H1 (cell line): Measurements from ENCODE around the gene SPCS3. TPM values are rescaled to one million over a fixed set of nuclear protein-coding genes. Genes with fewer than 3 reads are reported as not detected.
A peak's percentile ranks its signal among the peaks of the same experiment; 100 is the strongest.

Experiments used
- CTCF ChIA-PET: fragments of 300-600 bp; sonication (Branson Sonifier 250); formaldehyde crosslinking; loops from one replicate; lab custom pipeline; 2021; ENCODE audit not compliant: partially characterized antibody; lab: Charles Lee
- POLR2A ChIA-PET: fragments of 300-600 bp; sonication (Branson Sonifier 250); formaldehyde crosslinking; loops from one replicate; lab custom pipeline; 2021; ENCODE audit warnings: inconsistent platforms; ENCODE audit not compliant: partially characterized antibody; lab: Charles Lee
- DNase-seq, 2 experiments: peaks; one replicate each; pipeline versions ENCODE4 v3.0.0 to v3.0.0-alpha.2; 2010 to 2022; ENCODE audit warnings: low spot score in 2 of 2, low read depth in 1 of 2, mixed read lengths in 1 of 2
- FAIRE-seq: peaks from 2 replicates; lab custom pipeline; 2011; peaks lifted over from hg19 to GRCh38; lab: Jason Lieb, UNC
- H2AFZ ChIP-seq: 2 replicates; pipeline ENCODE4 v1.8.1; 2012; ENCODE audit warnings: low read length, inconsistent platforms
- H2AK5ac ChIP-seq: 2 replicates; pipeline ENCODE4 v1.6.1; 2013; ENCODE audit warnings: low read depth, low read length
- H2BK120ac ChIP-seq: replicated peaks from 2 replicates; pipeline ENCODE3; 2013; ENCODE audit warnings: low read depth, low read length, inconsistent platforms
- H2BK12ac ChIP-seq: 2 replicates; pipeline ENCODE4 v1.6.1; 2013; ENCODE audit warnings: low read depth, low read length
- H2BK15ac ChIP-seq: 2 replicates; pipeline ENCODE4 v1.6.1; 2013; ENCODE audit warnings: low read length
- H2BK20ac ChIP-seq: 2 replicates; pipeline ENCODE4 v1.6.1; 2013; ENCODE audit warnings: low read length
- H2BK5ac ChIP-seq: 2 replicates; pipeline ENCODE4 v1.6.1; 2013; ENCODE audit warnings: low read depth, low read length
- H3K14ac ChIP-seq: 2 replicates; pipeline ENCODE4 v1.6.1; 2013; ENCODE audit warnings: inconsistent platforms; ENCODE audit not compliant: insufficient read length
- H3K18ac ChIP-seq: 2 replicates; pipeline ENCODE4 v1.6.1; 2013; ENCODE audit warnings: low read length; ENCODE audit errors: extremely low read depth
- H3K23ac ChIP-seq: 2 replicates; pipeline ENCODE4 v1.6.1; 2013; ENCODE audit warnings: inconsistent platforms; ENCODE audit not compliant: insufficient read length
- H3K23me2 ChIP-seq: 2 replicates; pipeline ENCODE4 v1.6.1; 2013; ENCODE audit warnings: low read depth, low read length
- H3K27ac ChIP-seq: 2 replicates; pipeline ENCODE4 v1.6.1; 2011; ENCODE audit warnings: low read depth, low read length, inconsistent platforms
- H3K27me3 ChIP-seq, 4 experiments: replicated peaks in 1 of 4; 1 replicate in 1 of 4; 2 replicates in 3 of 4; pipeline versions ENCODE4 v1.6.1 to v1.8.1; 2011 to 2013; ENCODE audit warnings: low read length in 3 of 4, mild to moderate bottlenecking in 3 of 4, inconsistent platforms in 2 of 4, mixed read lengths in 2 of 4, moderate library complexity in 1 of 4; ENCODE audit not compliant: control insufficient read depth in 3 of 4, insufficient read depth in 3 of 4; ENCODE audit errors: extremely low read depth in 1 of 4
- H3K36me3 ChIP-seq, 4 experiments: 2 replicates each; pipeline versions ENCODE4 v1.6.1 to v1.8.1; 2011 to 2013; ENCODE audit warnings: mild to moderate bottlenecking in 4 of 4, low read length in 3 of 4, moderate library complexity in 2 of 4, control low read depth in 1 of 4, inconsistent platforms in 1 of 4; ENCODE audit not compliant: insufficient read depth in 4 of 4, control insufficient read depth in 2 of 4
- H3K4ac ChIP-seq: replicated peaks from 2 replicates; pipeline ENCODE3; 2013; ENCODE audit warnings: low read length, low read depth, mixed read lengths, inconsistent platforms; ENCODE audit not compliant: insufficient read length
- H3K4me1 ChIP-seq, 4 experiments: replicated peaks in 1 of 4; 1 replicate in 1 of 4; 2 replicates in 3 of 4; pipeline versions ENCODE4 v1.6.1 to v1.8.1; 2011 to 2013; ENCODE audit warnings: low read length in 3 of 4, inconsistent platforms in 2 of 4, mixed read lengths in 1 of 4; ENCODE audit not compliant: insufficient read depth in 4 of 4, control insufficient read depth in 3 of 4
- H3K4me2 ChIP-seq, 2 experiments: 2 replicates each; pipeline versions ENCODE4 v1.6.1 to v1.8.1; 2011 to 2013; ENCODE audit warnings: low read depth in 2 of 2, low read length in 2 of 2, control low read depth in 1 of 2, inconsistent platforms in 1 of 2, mild to moderate bottlenecking in 1 of 2; ENCODE audit not compliant: insufficient read depth in 1 of 2
- H3K4me3 ChIP-seq, 4 experiments: fragments of 200-600, 300-600 bp in 1 of 4; sonication (generic), shearing (Covaris generic), sonication (Bioruptor Twin) in 1 of 4; 2 replicates each; pipeline versions ENCODE4 v1.5.1 to v1.8.1; 2011 to 2016; ENCODE audit warnings: low read length in 4 of 4, low read depth in 3 of 4, control low read depth in 2 of 4, inconsistent platforms in 2 of 4, mild to moderate bottlenecking in 2 of 4, mixed read lengths in 1 of 4, moderate library complexity in 1 of 4; ENCODE audit not compliant: insufficient read depth in 2 of 4; ENCODE audit errors: extremely low read depth in 1 of 4
- H3K56ac ChIP-seq: replicated peaks from 2 replicates; pipeline ENCODE3; 2013; ENCODE audit warnings: low read depth, mild to moderate bottlenecking, mixed read lengths, low read length, inconsistent platforms; ENCODE audit not compliant: insufficient read length
- H3K79me1 ChIP-seq: 2 replicates; pipeline ENCODE4 v1.6.1; 2013; ENCODE audit warnings: low read depth, low read length, control low read depth
- H3K79me2 ChIP-seq, 2 experiments: 2 replicates each; pipeline versions ENCODE4 v1.6.1 to v1.8.1; 2012 to 2013; ENCODE audit warnings: low read length in 2 of 2, mild to moderate bottlenecking in 2 of 2, inconsistent platforms in 1 of 2; ENCODE audit not compliant: insufficient read depth in 2 of 2, control insufficient read depth in 1 of 2
- H3K9ac ChIP-seq, 4 experiments: replicated peaks in 1 of 4; 1 replicate in 1 of 4; 2 replicates in 3 of 4; pipeline versions ENCODE4 v1.6.1 to v1.8.1; 2011 to 2013; ENCODE audit warnings: low read depth in 3 of 4, low read length in 3 of 4, control low read depth in 2 of 4, mild to moderate bottlenecking in 2 of 4, moderate library complexity in 2 of 4, inconsistent platforms in 1 of 4; ENCODE audit errors: extremely low read depth in 1 of 4
- H3K9me3 ChIP-seq, 2 experiments: 2 replicates each; pipeline versions ENCODE4 v1.6.1 to v1.8.1; 2012 to 2013; ENCODE audit warnings: mild to moderate bottlenecking in 2 of 2, moderate library complexity in 2 of 2, control low read depth in 1 of 2, inconsistent platforms in 1 of 2, low read depth in 1 of 2, low read length in 1 of 2, mixed read lengths in 1 of 2; ENCODE audit not compliant: insufficient read depth in 2 of 2
- H4K20me1 ChIP-seq, 2 experiments: replicated peaks in 1 of 2; 2 replicates each; pipeline versions ENCODE3 to v1.8.1; 2011 to 2013; ENCODE audit warnings: inconsistent platforms in 2 of 2, low read length in 2 of 2, mild to moderate bottlenecking in 1 of 2; ENCODE audit not compliant: insufficient read depth in 2 of 2, control insufficient read depth in 1 of 2
- H4K5ac ChIP-seq: 2 replicates; pipeline ENCODE4 v1.6.1; 2013; ENCODE audit warnings: low read length, low read depth, mixed read lengths, inconsistent platforms; ENCODE audit not compliant: insufficient read length
- H4K8ac ChIP-seq: 2 replicates; pipeline ENCODE4 v1.8.0; 2013; ENCODE audit warnings: mild to moderate bottlenecking, moderate library complexity, low read length, inconsistent platforms; ENCODE audit not compliant: insufficient read depth; ENCODE audit errors: extremely low read depth
- H4K91ac ChIP-seq: replicated peaks from 2 replicates; pipeline ENCODE3; 2013; ENCODE audit warnings: low read length, mixed read lengths, inconsistent platforms; ENCODE audit not compliant: insufficient read length
- CTCF ChIP-seq, 3 experiments: IDR thresholded peaks; 1 replicate in 2 of 3; 2 replicates in 1 of 3; pipeline versions ENCODE4 v1.5.1 to v1.6.1; 2011; ENCODE audit warnings: low read length in 3 of 3, mild to moderate bottlenecking in 3 of 3, inconsistent platforms in 2 of 3, low read depth in 1 of 3, moderate library complexity in 1 of 3; ENCODE audit not compliant: insufficient read depth in 1 of 3; ENCODE audit errors: control extremely low read depth in 1 of 3
- EZH2 ChIP-seq: fragments of 200-600 bp; sonication (generic); IDR thresholded peaks from 2 replicates; pipeline ENCODE4 v1.7.1; 2012; ENCODE audit warnings: low read depth, mild to moderate bottlenecking, moderate library complexity, low read length, inconsistent platforms; ENCODE audit not compliant: severe bottlenecking
- HDAC2 ChIP-seq, 2 experiments: fragments of 300-600 bp in 1 of 2; sonication (generic) in 1 of 2; IDR thresholded peaks; 2 replicates each; pipeline ENCODE4 v1.6.1; 2011 to 2012; ENCODE audit warnings: low read depth in 2 of 2, low read length in 2 of 2, mild to moderate bottlenecking in 2 of 2, moderate library complexity in 2 of 2, borderline replicate concordance in 1 of 2, inconsistent platforms in 1 of 2
- RAD21 ChIP-seq, 2 experiments: IDR thresholded peaks in 1 of 2; conservative IDR thresholded peaks in 1 of 2; 2 replicates each; pipeline ENCODE4 v1.6.1; 2011; ENCODE audit warnings: low read depth in 2 of 2, low read length in 2 of 2, improper control_type of control experiment in 1 of 2, inconsistent platforms in 1 of 2, mild to moderate bottlenecking in 1 of 2, moderate library complexity in 1 of 2
- polyA plus RNA-seq, 7 experiments: library from polyadenylated mRNA; depleted of rRNA in 3 of 7; stranded (reverse) in 5 of 7; unstranded in 2 of 7; fragments of >200 nt in 5 of 7; fragments of 200-250 nt in 2 of 7; gene quantifications; 1 replicate in 5 of 7; 2 replicates in 1 of 7; 4 replicates in 1 of 7; pipeline versions ENCODE4 v1.2.1 to v1.2.3, GENCODE V29; 2011 to 2013; ENCODE audit warnings: missing spikeins in 2 of 7, mixed read lengths in 2 of 7
- total RNA-seq: library from RNA; stranded (reverse); fragmentation: NEBNext Ultra II Directional; extraction: Animal tissue kit (Norgen Biotek cat#: 25700); gene quantifications from 2 replicates; pipeline ENCODE4 v1.2.1, GENCODE V29; 2021

The SPCS3 gene
- total and polyA plus RNA-seq, 2 of the 8 experiments (the other 6 are each of a cell fraction or from before 2014, with no cell fraction given), result 18.4 to 117 TPM

- H3K9ac ChIP-seq, result no peak overlapping the region
- H2BK5ac ChIP-seq, result no peak overlapping the region
- no peak overlapping the region for H3K23ac ChIP-seq
- FAIRE-seq, result peak; percentile 19
- no peak overlapping the region for H2AFZ ChIP-seq
- no peak overlapping the region for H3K4ac ChIP-seq
- no peak overlapping the region for H4K91ac ChIP-seq
- H3K56ac ChIP-seq, result no peak overlapping the region
- no peaks in the 10 kb centered on the region for H3K79me1 ChIP-seq
- no peak overlapping the region for H4K5ac ChIP-seq
- no peak overlapping the region for H2BK15ac ChIP-seq
- H3K23me2 ChIP-seq, result no peaks in the 10 kb centered on the region
- H3K9me3 ChIP-seq, result no peaks in the 10 kb centered on the region
- no peak overlapping the region for H3K4me3 ChIP-seq
- H3K27me3 ChIP-seq, result peaks cover 0 to 1% (median 0%) of the 10 kb centered on the region in 4 experiments; a peak in 1 of 7 replicates
- H2AK5ac ChIP-seq, result no peak overlapping the region
- no peak overlapping the region for H2BK20ac ChIP-seq
- H3K4me2 ChIP-seq, result no peak overlapping the region
- DNase-seq, result no peak
- no peak overlapping the region for H3K18ac ChIP-seq
- no peak overlapping the region for H3K27ac ChIP-seq
- H3K36me3 ChIP-seq, result no peaks in the 10 kb centered on the region
- ChIA-PET CTCF (interaction anchor here (0.8 to 4.5 kb wide), 17 partner anchors 10 to 670 kb away, joined by 3 to 28 read pairs (median 3); no protein-coding TSS in a partner anchor), POLR2A (no interaction called here)
- no peak overlapping the region for H4K8ac ChIP-seq
- H3K79me2 ChIP-seq, result no peaks in the 10 kb centered on the region
- H4K20me1 ChIP-seq, result no peaks in the 10 kb centered on the region
- no peaks in the 10 kb centered on the region for H3K4me1 ChIP-seq
- no peak for TF ChIP-seq HDAC2 (IDR thresholded peaks at IDR 0.05; ENCODE audit: borderline replicate concordance in 1 of 2, low read depth in 2 of 2, low read length in 2 of 2)
- TF ChIP-seq RAD21 (IDR thresholded peaks at IDR 0.05 in 1 of 2, conservative IDR thresholded peaks at IDR 0.05 in 1 of 2; ENCODE audit: low read depth in 2 of 2, low read length in 2 of 2), result peak; percentile 69 to 77
- peak in 2 of 3 experiments; percentile 26 to 51; a peak in 2 of 4 replicates for TF ChIP-seq CTCF (IDR thresholded peaks at IDR 0.05; ENCODE audit: control extremely low read depth in 1 of 3, insufficient read depth in 1 of 3, low read depth in 1 of 3, low read length in 3 of 3)
- TF ChIP-seq EZH2, result no peak
- no peak overlapping the region for H2BK12ac ChIP-seq
- H3K14ac ChIP-seq, result no peak overlapping the region
- no peak overlapping the region for H2BK120ac ChIP-seq
Measured at GRCh38 chr4:176377780-176378179, 58.0 kb downstream of the SPCS3 start.
